H1 (cell line): ENCODE measurements around the gene OST4. TPM values are rescaled to one million over a fixed set of nuclear protein-coding genes. Genes with fewer than 3 reads are reported as not detected.

Source experiments
- CTCF ChIA-PET: fragments of 300-600 bp; sonication (Branson Sonifier 250); formaldehyde crosslinking; loops from one replicate; lab custom pipeline; 2021; ENCODE audit not compliant: partially characterized antibody; lab: Charles Lee
- POLR2A ChIA-PET: fragments of 300-600 bp; sonication (Branson Sonifier 250); formaldehyde crosslinking; loops from one replicate; lab custom pipeline; 2021; ENCODE audit warnings: inconsistent platforms; ENCODE audit not compliant: partially characterized antibody; lab: Charles Lee
- DNase-seq, 2 experiments: peaks; one replicate each; pipeline versions ENCODE4 v3.0.0 to v3.0.0-alpha.2; 2010 to 2022; ENCODE audit warnings: low spot score in 2 of 2, low read depth in 1 of 2, mixed read lengths in 1 of 2
- FAIRE-seq: peaks from 2 replicates; lab custom pipeline; 2011; peaks lifted over from hg19 to GRCh38; lab: Jason Lieb, UNC
- H2AFZ ChIP-seq: 2 replicates; pipeline ENCODE4 v1.8.1; 2012; ENCODE audit warnings: low read length, inconsistent platforms
- H2AK5ac ChIP-seq: 2 replicates; pipeline ENCODE4 v1.6.1; 2013; ENCODE audit warnings: low read depth, low read length
- H2BK120ac ChIP-seq: replicated peaks from 2 replicates; pipeline ENCODE3; 2013; ENCODE audit warnings: low read depth, low read length, inconsistent platforms
- H2BK12ac ChIP-seq: 2 replicates; pipeline ENCODE4 v1.6.1; 2013; ENCODE audit warnings: low read depth, low read length
- H2BK15ac ChIP-seq: 2 replicates; pipeline ENCODE4 v1.6.1; 2013; ENCODE audit warnings: low read length
- H2BK20ac ChIP-seq: 2 replicates; pipeline ENCODE4 v1.6.1; 2013; ENCODE audit warnings: low read length
- H2BK5ac ChIP-seq: 2 replicates; pipeline ENCODE4 v1.6.1; 2013; ENCODE audit warnings: low read depth, low read length
- H3K14ac ChIP-seq: 2 replicates; pipeline ENCODE4 v1.6.1; 2013; ENCODE audit warnings: inconsistent platforms; ENCODE audit not compliant: insufficient read length
- H3K18ac ChIP-seq: 2 replicates; pipeline ENCODE4 v1.6.1; 2013; ENCODE audit warnings: low read length; ENCODE audit errors: extremely low read depth
- H3K23ac ChIP-seq: 2 replicates; pipeline ENCODE4 v1.6.1; 2013; ENCODE audit warnings: inconsistent platforms; ENCODE audit not compliant: insufficient read length
- H3K23me2 ChIP-seq: 2 replicates; pipeline ENCODE4 v1.6.1; 2013; ENCODE audit warnings: low read depth, low read length
- H3K27ac ChIP-seq: 2 replicates; pipeline ENCODE4 v1.6.1; 2011; ENCODE audit warnings: low read depth, low read length, inconsistent platforms
- H3K27me3 ChIP-seq, 4 experiments: replicated peaks in 1 of 4; 1 replicate in 1 of 4; 2 replicates in 3 of 4; pipeline versions ENCODE4 v1.6.1 to v1.8.1; 2011 to 2013; ENCODE audit warnings: low read length in 3 of 4, mild to moderate bottlenecking in 3 of 4, inconsistent platforms in 2 of 4, mixed read lengths in 2 of 4, moderate library complexity in 1 of 4; ENCODE audit not compliant: control insufficient read depth in 3 of 4, insufficient read depth in 3 of 4; ENCODE audit errors: extremely low read depth in 1 of 4
- H3K36me3 ChIP-seq, 4 experiments: 2 replicates each; pipeline versions ENCODE4 v1.6.1 to v1.8.1; 2011 to 2013; ENCODE audit warnings: mild to moderate bottlenecking in 4 of 4, low read length in 3 of 4, moderate library complexity in 2 of 4, control low read depth in 1 of 4, inconsistent platforms in 1 of 4; ENCODE audit not compliant: insufficient read depth in 4 of 4, control insufficient read depth in 2 of 4
- H3K4ac ChIP-seq: replicated peaks from 2 replicates; pipeline ENCODE3; 2013; ENCODE audit warnings: low read length, low read depth, mixed read lengths, inconsistent platforms; ENCODE audit not compliant: insufficient read length
- H3K4me1 ChIP-seq, 4 experiments: replicated peaks in 1 of 4; 1 replicate in 1 of 4; 2 replicates in 3 of 4; pipeline versions ENCODE4 v1.6.1 to v1.8.1; 2011 to 2013; ENCODE audit warnings: low read length in 3 of 4, inconsistent platforms in 2 of 4, mixed read lengths in 1 of 4; ENCODE audit not compliant: insufficient read depth in 4 of 4, control insufficient read depth in 3 of 4
- H3K4me2 ChIP-seq, 2 experiments: 2 replicates each; pipeline versions ENCODE4 v1.6.1 to v1.8.1; 2011 to 2013; ENCODE audit warnings: low read depth in 2 of 2, low read length in 2 of 2, control low read depth in 1 of 2, inconsistent platforms in 1 of 2, mild to moderate bottlenecking in 1 of 2; ENCODE audit not compliant: insufficient read depth in 1 of 2
- H3K4me3 ChIP-seq, 4 experiments: fragments of 200-600, 300-600 bp in 1 of 4; sonication (generic), shearing (Covaris generic), sonication (Bioruptor Twin) in 1 of 4; 2 replicates each; pipeline versions ENCODE4 v1.5.1 to v1.8.1; 2011 to 2016; ENCODE audit warnings: low read length in 4 of 4, low read depth in 3 of 4, control low read depth in 2 of 4, inconsistent platforms in 2 of 4, mild to moderate bottlenecking in 2 of 4, mixed read lengths in 1 of 4, moderate library complexity in 1 of 4; ENCODE audit not compliant: insufficient read depth in 2 of 4; ENCODE audit errors: extremely low read depth in 1 of 4
- H3K56ac ChIP-seq: replicated peaks from 2 replicates; pipeline ENCODE3; 2013; ENCODE audit warnings: low read depth, mild to moderate bottlenecking, mixed read lengths, low read length, inconsistent platforms; ENCODE audit not compliant: insufficient read length
- H3K79me1 ChIP-seq: 2 replicates; pipeline ENCODE4 v1.6.1; 2013; ENCODE audit warnings: low read depth, low read length, control low read depth
- H3K79me2 ChIP-seq, 2 experiments: 2 replicates each; pipeline versions ENCODE4 v1.6.1 to v1.8.1; 2012 to 2013; ENCODE audit warnings: low read length in 2 of 2, mild to moderate bottlenecking in 2 of 2, inconsistent platforms in 1 of 2; ENCODE audit not compliant: insufficient read depth in 2 of 2, control insufficient read depth in 1 of 2
- H3K9ac ChIP-seq, 4 experiments: replicated peaks in 1 of 4; 1 replicate in 1 of 4; 2 replicates in 3 of 4; pipeline versions ENCODE4 v1.6.1 to v1.8.1; 2011 to 2013; ENCODE audit warnings: low read depth in 3 of 4, low read length in 3 of 4, control low read depth in 2 of 4, mild to moderate bottlenecking in 2 of 4, moderate library complexity in 2 of 4, inconsistent platforms in 1 of 4; ENCODE audit errors: extremely low read depth in 1 of 4
- H3K9me3 ChIP-seq, 2 experiments: 2 replicates each; pipeline versions ENCODE4 v1.6.1 to v1.8.1; 2012 to 2013; ENCODE audit warnings: mild to moderate bottlenecking in 2 of 2, moderate library complexity in 2 of 2, control low read depth in 1 of 2, inconsistent platforms in 1 of 2, low read depth in 1 of 2, low read length in 1 of 2, mixed read lengths in 1 of 2; ENCODE audit not compliant: insufficient read depth in 2 of 2
- H4K20me1 ChIP-seq, 2 experiments: replicated peaks in 1 of 2; 2 replicates each; pipeline versions ENCODE3 to v1.8.1; 2011 to 2013; ENCODE audit warnings: inconsistent platforms in 2 of 2, low read length in 2 of 2, mild to moderate bottlenecking in 1 of 2; ENCODE audit not compliant: insufficient read depth in 2 of 2, control insufficient read depth in 1 of 2
- H4K5ac ChIP-seq: 2 replicates; pipeline ENCODE4 v1.6.1; 2013; ENCODE audit warnings: low read length, low read depth, mixed read lengths, inconsistent platforms; ENCODE audit not compliant: insufficient read length
- H4K8ac ChIP-seq: 2 replicates; pipeline ENCODE4 v1.8.0; 2013; ENCODE audit warnings: mild to moderate bottlenecking, moderate library complexity, low read length, inconsistent platforms; ENCODE audit not compliant: insufficient read depth; ENCODE audit errors: extremely low read depth
- H4K91ac ChIP-seq: replicated peaks from 2 replicates; pipeline ENCODE3; 2013; ENCODE audit warnings: low read length, mixed read lengths, inconsistent platforms; ENCODE audit not compliant: insufficient read length
- ATF2 ChIP-seq: IDR thresholded peaks from 2 replicates; pipeline ENCODE4 v1.6.1; 2012; ENCODE audit warnings: low read length, inconsistent platforms
- CHD1 ChIP-seq: IDR thresholded peaks from 2 replicates; pipeline ENCODE4 v1.6.1; 2012; ENCODE audit warnings: low read depth, low read length, improper control_type of control experiment
- CHD2 ChIP-seq: IDR thresholded peaks from 2 replicates; pipeline ENCODE4 v1.6.1; 2012; ENCODE audit warnings: low read length, improper control_type of control experiment
- JUN ChIP-seq: IDR thresholded peaks from 2 replicates; pipeline ENCODE4 v1.6.1; 2011; ENCODE audit warnings: low read depth, mild to moderate bottlenecking, improper control_type of control experiment, low read length
- KDM5A ChIP-seq: fragments of 200-600 bp; IDR thresholded peaks from 2 replicates; pipeline ENCODE4 v1.7.1; 2012; ENCODE audit warnings: mild to moderate bottlenecking, low read length, inconsistent platforms, mixed read lengths
- NANOG ChIP-seq: IDR thresholded peaks from 2 replicates; pipeline ENCODE4 v1.6.1; 2011; ENCODE audit warnings: low read length, low read depth, mild to moderate bottlenecking, inconsistent platforms; ENCODE audit not compliant: insufficient read depth, poor library complexity, severe bottlenecking
- SUZ12 ChIP-seq: fragments of 200-600 bp; sonication (generic); IDR thresholded peaks from 2 replicates; pipeline ENCODE4 v1.6.1; 2012; ENCODE audit warnings: mild to moderate bottlenecking, inconsistent platforms, low read length, moderate library complexity, mixed read lengths
- WGBS, 2 experiments: shearing (Covaris generic) in 1 of 2; methylation state at CpG; one replicate each; pipeline versions ENCODE4 v1.1.6 to v1.1.7; 2013 to 2015; ENCODE audit warnings: low lambda C conversion rate in 2 of 2, mixed read lengths in 2 of 2, inconsistent platforms in 1 of 2, low coverage in 1 of 2, missing lambda C conversion rate in 1 of 2; ENCODE audit not compliant: insufficient replicate concordance in 2 of 2, insufficient coverage in 1 of 2, insufficient read length in 1 of 2; ENCODE audit errors: extremely low coverage in 1 of 2, missing lambda C conversion rate in 1 of 2; 5-methylcytosine and 5-hydroxymethylcytosine counted together
- polyA plus RNA-seq, 7 experiments: library from polyadenylated mRNA; depleted of rRNA in 3 of 7; stranded (reverse) in 5 of 7; unstranded in 2 of 7; fragments of >200 nt in 5 of 7; fragments of 200-250 nt in 2 of 7; gene quantifications; 1 replicate in 5 of 7; 2 replicates in 1 of 7; 4 replicates in 1 of 7; pipeline versions ENCODE4 v1.2.1 to v1.2.3, GENCODE V29; 2011 to 2013; ENCODE audit warnings: missing spikeins in 2 of 7, mixed read lengths in 2 of 7
- total RNA-seq: library from RNA; stranded (reverse); fragmentation: NEBNext Ultra II Directional; extraction: Animal tissue kit (Norgen Biotek cat#: 25700); gene quantifications from 2 replicates; pipeline ENCODE4 v1.2.1, GENCODE V29; 2021

Gene OST4
- total and polyA plus RNA-seq, 2 of the 8 experiments (the other 6 are each of a cell fraction or from before 2014, with no cell fraction given), result 225 to 865 TPM

GRCh38 chr2:27065128-27065527 is 6.3 kb downstream of the OST4 start:
- H3K27ac ChIP-seq, result no peak overlapping the region
- H3K4me2 ChIP-seq, result no peak overlapping the region
- H4K5ac ChIP-seq, result no peak overlapping the region
- H3K79me1 ChIP-seq, result peaks cover 9% of the 10 kb centered on the region; the same call in 1 of the 2 replicates
- CTCF ChIA-PET, result interaction anchor here (1.4 to 1.8 kb wide), 2 partner anchors 12 to 33 kb away, joined by 3 to 5 read pairs; no protein-coding TSS in a partner anchor
- peaks cover 0 to 1% of the 10 kb centered on the region in 2 experiments; a peak in 2 of 4 replicates for H3K79me2 ChIP-seq
- no peak overlapping the region for H3K23ac ChIP-seq
- H2BK15ac ChIP-seq, result no peak overlapping the region
- H3K23me2 ChIP-seq, result no peaks in the 10 kb centered on the region
- H3K36me3 ChIP-seq, result peaks cover 12 to 51% (median 18%) of the 10 kb centered on the region in 4 experiments; a peak in 7 of 8 replicates
- H3K27me3 ChIP-seq, result no peaks in the 10 kb centered on the region
- no peak overlapping the region for H3K56ac ChIP-seq
- no peak overlapping the region for H3K14ac ChIP-seq
- no peak overlapping the region for H3K9ac ChIP-seq
- FAIRE-seq, result no peak
- POLR2A ChIA-PET, result interaction anchor here (0.7 to 19.3 kb wide), 6 partner anchors 2 to 82 kb away, joined by 3 to 441 read pairs (median 10); partner anchors contain the start of genes AGBL5, KHK and OST4
- H2BK120ac ChIP-seq, result no peak overlapping the region
- no peak overlapping the region for H3K4me3 ChIP-seq
- 90% methylated on average over 3 of the region's 3 CpGs; no CpG with 5 or more reads in 1 of the 2 experiments for WGBS, 2 experiments
- H3K18ac ChIP-seq, result no peak overlapping the region
- H3K4ac ChIP-seq, result no peak overlapping the region
- no peak overlapping the region for H2BK12ac ChIP-seq
- no peaks in the 10 kb centered on the region for H3K9me3 ChIP-seq
- H4K91ac ChIP-seq, result no peak overlapping the region
- H3K4me1 ChIP-seq, result no peaks in the 10 kb centered on the region
- DNase-seq, result no peak
- peaks cover 5 to 8% of the 10 kb centered on the region in 2 experiments for H4K20me1 ChIP-seq
- no peak overlapping the region for H2BK5ac ChIP-seq
- no peak overlapping the region for H2AFZ ChIP-seq
- H2BK20ac ChIP-seq, result no peak overlapping the region
- H2AK5ac ChIP-seq, result no peak overlapping the region
- H4K8ac ChIP-seq, result no peak overlapping the region
- TF ChIP-seq ATF2 (no peak), JUN (no peak), NANOG (no peak), SUZ12 (no peak), CHD1 (no peak), KDM5A (no peak), CHD2 (no peak)
